Measurements from ENCODE around the gene RPE65.

- TF ChIP-seq POLR2A (IDR thresholded peaks at IDR 0.05; ENCODE audit: low read depth): no peak
- TF ChIP-seq, protein P1, sequence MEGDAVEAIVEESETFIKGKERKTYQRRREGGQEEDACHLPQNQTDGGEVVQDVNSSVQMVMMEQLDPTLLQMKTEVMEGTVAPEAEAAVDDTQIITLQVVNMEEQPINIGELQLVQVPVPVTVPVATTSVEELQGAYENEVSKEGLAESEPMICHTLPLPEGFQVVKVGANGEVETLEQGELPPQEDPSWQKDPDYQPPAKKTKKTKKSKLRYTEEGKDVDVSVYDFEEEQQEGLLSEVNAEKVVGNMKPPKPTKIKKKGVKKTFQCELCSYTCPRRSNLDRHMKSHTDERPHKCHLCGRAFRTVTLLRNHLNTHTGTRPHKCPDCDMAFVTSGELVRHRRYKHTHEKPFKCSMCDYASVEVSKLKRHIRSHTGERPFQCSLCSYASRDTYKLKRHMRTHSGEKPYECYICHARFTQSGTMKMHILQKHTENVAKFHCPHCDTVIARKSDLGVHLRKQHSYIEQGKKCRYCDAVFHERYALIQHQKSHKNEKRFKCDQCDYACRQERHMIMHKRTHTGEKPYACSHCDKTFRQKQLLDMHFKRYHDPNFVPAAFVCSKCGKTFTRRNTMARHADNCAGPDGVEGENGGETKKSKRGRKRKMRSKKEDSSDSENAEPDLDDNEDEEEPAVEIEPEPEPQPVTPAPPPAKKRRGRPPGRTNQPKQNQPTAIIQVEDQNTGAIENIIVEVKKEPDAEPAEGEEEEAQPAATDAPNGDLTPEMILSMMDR (IDR thresholded peaks at IDR 0.05): no peak
Measured at GRCh38 chr1:68495532-68495931, 45.8 kb upstream of the RPE65 start.

Data from esophagus muscularis mucosa (tissue), 3 donors.